GM13977 (cell line): ENCODE measurements around the gene TMEM63C.

Experiments
- DNase-seq: peaks from one replicate; pipeline ENCODE4 v3.0.0; 2012; ENCODE audit warnings: low spot score
- in situ Hi-C: fragments of 300-500 bp; cut with MboI; formaldehyde crosslinking; loops from one replicate; pipeline ENCODE4 v1.12.0; 2022; ENCODE audit warnings: low sequenced_read_pairs, low pct_unique_long_range_greater_than_20kb, mixed read lengths, inconsistent platforms; ENCODE audit not compliant: unreplicated experiment
- TF ChIP-seq, protein P1 (sequence below): IDR thresholded peaks from 2 replicates; pipeline ENCODE4 v1.5.1; 2012; ENCODE audit warnings: mild to moderate bottlenecking, control low read depth; ENCODE audit not compliant: insufficient read depth; ENCODE audit errors: extremely low read depth, missing control alignments

The TMEM63C gene

DNA sequence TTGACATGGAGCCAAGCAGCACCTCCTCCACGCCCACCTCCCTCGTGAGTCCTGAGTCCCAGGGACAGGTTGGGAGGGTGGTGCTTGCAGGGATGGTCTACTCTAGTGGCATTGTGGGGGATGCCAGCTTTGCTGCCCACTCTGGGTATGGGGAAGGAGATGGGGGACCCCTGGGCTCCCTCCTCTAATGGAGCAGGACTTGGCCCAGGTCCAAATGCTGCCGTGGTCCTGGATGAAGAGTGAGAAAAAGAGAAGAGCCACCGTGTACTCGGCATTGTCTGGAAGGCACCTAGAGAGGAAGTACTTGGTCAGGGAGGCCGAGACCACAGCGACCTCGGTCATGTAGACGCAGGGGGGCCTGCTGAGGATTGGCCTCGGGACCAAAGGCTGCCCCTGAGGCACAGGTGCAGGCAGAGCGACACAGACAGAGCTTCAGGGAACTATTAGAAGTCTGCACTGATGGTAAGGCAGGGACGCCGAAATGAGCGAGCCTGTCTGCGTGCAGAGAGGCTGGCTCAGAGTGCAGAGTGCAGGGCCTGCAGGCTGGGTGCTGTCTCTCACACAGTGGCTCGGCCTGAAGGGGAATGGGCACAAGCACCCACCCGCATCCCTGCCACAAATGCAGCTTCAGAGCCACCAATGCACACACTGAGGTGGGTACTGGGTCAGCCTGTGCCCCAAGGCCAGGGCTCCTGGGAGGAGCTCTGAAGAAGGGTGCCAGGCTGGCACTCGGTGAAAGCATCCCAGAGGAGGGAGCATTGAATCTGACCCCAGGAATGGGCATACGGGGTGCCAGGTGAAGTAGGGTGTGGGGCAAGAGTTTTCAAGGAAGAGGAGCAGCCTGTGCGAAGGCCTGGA is 72.0 kb downstream of the TMEM63C start:
- in situ Hi-C loops: no loop called here
- TF ChIP-seq, protein P1, sequence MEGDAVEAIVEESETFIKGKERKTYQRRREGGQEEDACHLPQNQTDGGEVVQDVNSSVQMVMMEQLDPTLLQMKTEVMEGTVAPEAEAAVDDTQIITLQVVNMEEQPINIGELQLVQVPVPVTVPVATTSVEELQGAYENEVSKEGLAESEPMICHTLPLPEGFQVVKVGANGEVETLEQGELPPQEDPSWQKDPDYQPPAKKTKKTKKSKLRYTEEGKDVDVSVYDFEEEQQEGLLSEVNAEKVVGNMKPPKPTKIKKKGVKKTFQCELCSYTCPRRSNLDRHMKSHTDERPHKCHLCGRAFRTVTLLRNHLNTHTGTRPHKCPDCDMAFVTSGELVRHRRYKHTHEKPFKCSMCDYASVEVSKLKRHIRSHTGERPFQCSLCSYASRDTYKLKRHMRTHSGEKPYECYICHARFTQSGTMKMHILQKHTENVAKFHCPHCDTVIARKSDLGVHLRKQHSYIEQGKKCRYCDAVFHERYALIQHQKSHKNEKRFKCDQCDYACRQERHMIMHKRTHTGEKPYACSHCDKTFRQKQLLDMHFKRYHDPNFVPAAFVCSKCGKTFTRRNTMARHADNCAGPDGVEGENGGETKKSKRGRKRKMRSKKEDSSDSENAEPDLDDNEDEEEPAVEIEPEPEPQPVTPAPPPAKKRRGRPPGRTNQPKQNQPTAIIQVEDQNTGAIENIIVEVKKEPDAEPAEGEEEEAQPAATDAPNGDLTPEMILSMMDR: no peak
- no peak for DNase-seq

DNA sequence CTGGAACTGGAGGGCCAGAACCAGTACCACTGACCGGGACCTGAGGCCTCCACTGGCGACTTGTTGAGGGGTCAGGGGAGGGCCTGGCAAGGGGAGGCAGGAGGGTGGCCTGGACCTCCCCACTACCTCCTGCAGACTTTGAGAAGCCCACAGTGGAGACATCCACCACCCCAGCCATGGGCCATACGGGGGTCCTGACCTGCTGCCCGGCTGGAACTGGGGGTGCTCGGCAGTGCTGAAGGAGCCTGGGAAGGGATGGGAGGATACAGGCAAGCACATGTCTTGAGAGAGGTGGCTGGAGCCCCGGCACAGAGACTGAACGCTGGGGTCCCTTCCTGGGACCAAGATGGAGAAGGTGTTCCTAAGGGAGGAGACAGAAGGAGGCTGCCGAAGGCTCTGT is 75.1 kb downstream of the TMEM63C start:
- no peak for DNase-seq
- TF ChIP-seq, protein P1: no peak
- in situ Hi-C loops: no loop called here

DNA sequence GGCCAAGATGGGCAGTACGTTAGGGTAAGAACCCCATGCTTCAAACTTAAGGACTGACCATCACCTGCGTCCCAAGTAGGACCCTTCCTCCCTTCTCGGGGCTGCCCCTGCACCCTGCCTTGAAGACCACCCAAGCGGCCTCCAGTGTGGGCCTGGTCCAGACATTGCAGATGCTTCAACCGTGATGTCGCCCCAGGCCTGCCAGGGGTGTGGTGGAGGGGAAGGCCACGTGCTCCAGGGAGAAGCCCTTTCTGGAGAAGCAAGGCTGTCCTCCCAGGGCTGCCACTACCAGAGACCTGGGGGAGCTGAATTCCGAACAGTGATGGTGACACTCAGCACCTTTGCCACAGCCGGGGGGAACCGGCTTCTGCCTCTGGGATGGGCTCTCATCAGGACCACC is 76.1 kb downstream of the TMEM63C start:
- in situ Hi-C loops: no loop called here
- no peak for DNase-seq
- TF ChIP-seq, protein P1: no peak

DNA sequence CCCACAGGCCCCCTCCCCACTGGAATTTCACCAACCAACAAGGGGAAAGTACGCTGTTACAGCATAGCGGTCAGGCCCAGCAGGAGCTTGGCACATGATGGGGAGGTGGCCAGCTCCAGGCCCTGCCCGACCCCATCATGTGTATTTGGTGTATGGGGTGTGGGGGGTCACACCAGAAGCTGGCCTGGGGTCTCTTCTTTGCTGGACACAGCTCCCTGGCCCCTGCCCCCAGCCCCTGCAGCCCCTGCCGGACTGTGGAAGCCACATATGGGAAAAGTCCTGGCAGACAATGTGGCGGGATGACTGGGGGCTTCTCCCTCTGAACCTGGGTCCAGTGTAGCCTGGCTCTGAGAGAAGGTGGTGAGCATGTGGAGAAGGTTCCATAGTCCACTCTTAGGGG is 77.0 kb downstream of the TMEM63C start:
- TF ChIP-seq, protein P1: no peak
- no peak for DNase-seq
- in situ Hi-C loops: no loop called here

DNA sequence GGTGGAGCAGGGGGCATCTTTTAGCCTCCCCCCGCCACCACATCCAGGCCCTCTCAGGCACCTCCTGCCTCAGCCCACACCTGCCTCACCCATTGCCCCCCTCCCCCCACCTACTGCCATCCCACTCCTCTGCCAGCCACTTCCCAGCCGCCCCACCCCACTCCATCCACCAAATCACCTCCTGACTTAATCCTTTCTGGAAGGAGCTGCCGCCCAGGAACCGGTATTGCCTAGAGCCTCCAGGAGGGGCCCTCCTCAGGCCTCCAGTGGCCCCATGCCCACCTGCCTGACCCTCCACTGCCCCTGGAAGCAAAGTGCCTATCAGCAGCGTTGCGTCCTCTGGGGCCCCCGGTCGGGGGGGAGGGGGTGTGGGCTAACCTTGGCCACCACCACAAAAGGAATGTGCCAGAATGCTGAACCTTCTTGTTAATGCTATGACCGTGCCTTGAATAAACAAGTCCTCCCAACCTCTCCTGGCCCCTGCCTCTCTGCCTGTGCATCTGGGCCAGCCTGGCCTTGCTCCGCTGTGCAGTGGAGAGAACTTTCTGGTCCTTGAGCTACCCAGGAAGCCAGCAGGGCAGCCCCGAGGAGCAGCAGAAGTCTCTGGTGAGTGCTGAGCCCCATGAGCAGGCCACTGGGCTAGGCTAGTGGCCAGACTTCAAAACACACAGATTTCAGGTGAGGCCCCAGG is 77.6 kb downstream of the TMEM63C start:
- DNase-seq: no peak
- in situ Hi-C loops: no loop called here
- TF ChIP-seq, protein P1: no peak

DNA sequence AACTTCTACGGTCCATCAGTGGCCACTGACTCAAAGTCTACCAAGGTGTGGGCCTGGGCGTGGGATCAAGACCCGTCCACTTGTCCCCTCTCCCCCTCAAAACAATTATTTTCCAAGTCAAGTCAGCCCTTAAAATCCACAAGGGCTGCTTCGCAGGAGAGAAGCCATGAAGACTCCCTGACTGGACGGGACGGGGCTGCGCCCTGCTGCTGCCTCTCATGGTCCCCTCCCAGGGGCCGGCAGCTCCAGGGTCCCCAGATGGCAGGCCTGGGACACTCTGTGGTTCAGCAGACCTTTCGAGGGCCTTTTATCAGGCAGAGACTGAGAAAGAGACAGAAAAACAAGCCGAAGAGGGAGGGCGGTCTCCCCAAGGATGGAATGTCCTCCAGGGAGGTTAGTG is 78.6 kb downstream of the TMEM63C start:
- DNase-seq: no peak
- TF ChIP-seq, protein P1: no peak
- in situ Hi-C loops: no loop called here
